Memory B cell (primary cell): ENCODE data around the gene CHCHD4.
"Not testable (repeated sequence)": the region's sequence is repeated elsewhere in the genome, so short reads cannot be mapped to it uniquely, and the experiment has no call there.

ENCODE experiments used
- ATAC-seq: fragments of 150-1000 bp; cut with Tn5 transposase; 2 replicates; pipeline ENCODE4 v1.10.0; 2021; ENCODE audit warnings: low read depth, mild to moderate bottlenecking, moderate library complexity
- DNase-seq, 2 donors: peaks; one replicate each; pipeline ENCODE4 v3.0.0; 2022; ENCODE audit warnings: low spot score in 2 of 2
- H3K27ac Mint-ChIP-seq: one replicate; pipeline ENCODE4 v1.8.0; 2022; ENCODE audit warnings: mild to moderate bottlenecking, moderate library complexity, mixed read lengths
- H3K27me3 Mint-ChIP-seq: one replicate; pipeline ENCODE4 v1.8.0; 2022; ENCODE audit warnings: mixed read lengths
- H3K36me3 Mint-ChIP-seq: one replicate; pipeline ENCODE4 v1.8.0; 2022; ENCODE audit warnings: mild to moderate bottlenecking, mixed read lengths
- H3K4me1 Mint-ChIP-seq: one replicate; pipeline ENCODE4 v1.8.0; 2022; ENCODE audit warnings: mixed read lengths
- H3K4me3 Mint-ChIP-seq: one replicate; pipeline ENCODE4 v1.8.0; 2022; ENCODE audit warnings: mild to moderate bottlenecking, moderate library complexity, mixed read lengths
- H3K9me3 Mint-ChIP-seq: one replicate; pipeline ENCODE4 v1.8.0; 2022; ENCODE audit warnings: mixed read lengths

The CHCHD4 gene

GRCh38 chr3:14126017-14126886 is 1.6 kb upstream of the CHCHD4 start:
- Mint-ChIP-seq H3K27ac (peak overlapping the region; percentile 95), H3K4me3 (peak overlapping the region; percentile 95), H3K9me3 (no peaks in the 10 kb centered on the region), H3K27me3 (no peaks in the 10 kb centered on the region), H3K4me1 (peaks cover 43% of the 10 kb centered on the region), H3K36me3 (peaks cover 25% of the 10 kb centered on the region)
- ATAC-seq (no peak), DNase-seq (no peak)

- peak overlapping the region; percentile 95 for H3K27ac Mint-ChIP-seq
- ATAC-seq (peak; percentile 23), DNase-seq (no peak)
- peaks cover 29% of the 10 kb centered on the region for H3K36me3 Mint-ChIP-seq
- H3K4me3 Mint-ChIP-seq, result peak overlapping the region; percentile 95
- H3K9me3 Mint-ChIP-seq, result no peaks in the 10 kb centered on the region
- peaks cover 47% of the 10 kb centered on the region for H3K4me1 Mint-ChIP-seq
- H3K27me3 Mint-ChIP-seq, result no peaks in the 10 kb centered on the region
Measured at GRCh38 chr3:14125193-14126016, 735 bp upstream of the CHCHD4 start.

GRCh38 chr3:14124223-14124614 is 451 bp downstream of the CHCHD4 start:
- ATAC-seq (peak; percentile 37), DNase-seq (no peak)
- peak overlapping the region; percentile 95 for H3K27ac Mint-ChIP-seq
- H3K4me3 Mint-ChIP-seq, result peak overlapping the region; percentile 95
- no peaks in the 10 kb centered on the region for H3K27me3 Mint-ChIP-seq
- H3K36me3 Mint-ChIP-seq, result peaks cover 24% of the 10 kb centered on the region
- peaks cover 49% of the 10 kb centered on the region for H3K4me1 Mint-ChIP-seq
- H3K9me3 Mint-ChIP-seq, result no peaks in the 10 kb centered on the region

GRCh38 chr3:14123308-14124222 is 1.1 kb downstream of the CHCHD4 start:
- H3K27ac Mint-ChIP-seq, result peak overlapping the region; percentile 95
- DNase-seq (no peak), ATAC-seq (no peak)
- no peaks in the 10 kb centered on the region for H3K9me3 Mint-ChIP-seq
- H3K36me3 Mint-ChIP-seq, result peaks cover 20% of the 10 kb centered on the region
- H3K4me3 Mint-ChIP-seq, result peak overlapping the region; percentile 95
- H3K4me1 Mint-ChIP-seq, result peaks cover 47% of the 10 kb centered on the region
- no peaks in the 10 kb centered on the region for H3K27me3 Mint-ChIP-seq

- peak overlapping the region; percentile 48 for H3K4me3 Mint-ChIP-seq
- peaks cover 37% of the 10 kb centered on the region for H3K4me1 Mint-ChIP-seq
- ATAC-seq (no peak), DNase-seq (no peak)
- H3K36me3 Mint-ChIP-seq, result peaks cover 16% of the 10 kb centered on the region
- H3K9me3 Mint-ChIP-seq, result no peaks in the 10 kb centered on the region
- no peaks in the 10 kb centered on the region for H3K27me3 Mint-ChIP-seq
- no peak overlapping the region for H3K27ac Mint-ChIP-seq
Measured at GRCh38 chr3:14122301-14122700, 2.4 kb downstream of the CHCHD4 start.

GRCh38 chr3:14121859-14122258 is 2.8 kb downstream of the CHCHD4 start:
- H3K36me3 Mint-ChIP-seq, result peaks cover 16% of the 10 kb centered on the region
- no peaks in the 10 kb centered on the region for H3K27me3 Mint-ChIP-seq

GRCh38 chr3:14120921-14121448 is 3.7 kb downstream of the CHCHD4 start:
- not testable (repeated sequence) for ATAC-seq, H3K4me3 Mint-ChIP-seq, H3K9me3 Mint-ChIP-seq, H3K27ac Mint-ChIP-seq, DNase-seq, H3K27me3 Mint-ChIP-seq
- Mint-ChIP-seq H3K36me3 (peaks cover 16% of the 10 kb centered on the region), H3K4me1 (peaks cover 28% of the 10 kb centered on the region)

More at GRCh38 chr3:14121859-14122258, 2.8 kb downstream of the CHCHD4 start:
- DNase-seq (no peak), ATAC-seq (no peak)
- no peaks in the 10 kb centered on the region for H3K9me3 Mint-ChIP-seq
- H3K4me3 Mint-ChIP-seq, result peak overlapping the region; percentile 18
- H3K27ac Mint-ChIP-seq, result no peak overlapping the region
- peaks cover 34% of the 10 kb centered on the region for H3K4me1 Mint-ChIP-seq

- no peaks in the 10 kb centered on the region for H3K27me3 Mint-ChIP-seq
- H3K27ac Mint-ChIP-seq, result no peak overlapping the region
- H3K4me3 Mint-ChIP-seq, result no peak overlapping the region
- ATAC-seq (no peak), DNase-seq (no peak)
- peaks cover 16% of the 10 kb centered on the region for H3K36me3 Mint-ChIP-seq
- peaks cover 22% of the 10 kb centered on the region for H3K4me1 Mint-ChIP-seq
- no peaks in the 10 kb centered on the region for H3K9me3 Mint-ChIP-seq
Measured at GRCh38 chr3:14120111-14120920, 4.4 kb downstream of the CHCHD4 start.

- Mint-ChIP-seq H3K27ac (no peak overlapping the region), H3K9me3 (no peaks in the 10 kb centered on the region)
Measured at GRCh38 chr3:14119651-14120050, 5.0 kb downstream of the CHCHD4 start.

GRCh38 chr3:14118400-14119381 is 6.0 kb downstream of the CHCHD4 start:
- no peak overlapping the region for H3K4me3 Mint-ChIP-seq
- no peaks in the 10 kb centered on the region for H3K27me3 Mint-ChIP-seq
- no peak overlapping the region for H3K27ac Mint-ChIP-seq
- peaks cover 18% of the 10 kb centered on the region for H3K4me1 Mint-ChIP-seq
- ATAC-seq (no peak), DNase-seq (no peak)
- H3K9me3 Mint-ChIP-seq, result no peaks in the 10 kb centered on the region
- peaks cover 16% of the 10 kb centered on the region for H3K36me3 Mint-ChIP-seq

More at GRCh38 chr3:14119651-14120050, 5.0 kb downstream of the CHCHD4 start:
- Mint-ChIP-seq H3K27me3 (no peaks in the 10 kb centered on the region), H3K36me3 (peaks cover 16% of the 10 kb centered on the region), H3K4me3 (no peak overlapping the region), H3K4me1 (peaks cover 22% of the 10 kb centered on the region)
- DNase-seq, result no peak
- no peak for ATAC-seq

- H3K4me3 Mint-ChIP-seq, result no peak overlapping the region
- peaks cover 19% of the 10 kb centered on the region for H3K36me3 Mint-ChIP-seq
- no peaks in the 10 kb centered on the region for H3K27me3 Mint-ChIP-seq
- H3K4me1 Mint-ChIP-seq, result peaks cover 15% of the 10 kb centered on the region
- ATAC-seq (no peak), DNase-seq (no peak)
- H3K27ac Mint-ChIP-seq, result no peak overlapping the region
- no peaks in the 10 kb centered on the region for H3K9me3 Mint-ChIP-seq
Measured at GRCh38 chr3:14117468-14118399, 6.9 kb downstream of the CHCHD4 start.
